ENCODE data around the gene WNT16.

The WNT16 gene

DNA sequence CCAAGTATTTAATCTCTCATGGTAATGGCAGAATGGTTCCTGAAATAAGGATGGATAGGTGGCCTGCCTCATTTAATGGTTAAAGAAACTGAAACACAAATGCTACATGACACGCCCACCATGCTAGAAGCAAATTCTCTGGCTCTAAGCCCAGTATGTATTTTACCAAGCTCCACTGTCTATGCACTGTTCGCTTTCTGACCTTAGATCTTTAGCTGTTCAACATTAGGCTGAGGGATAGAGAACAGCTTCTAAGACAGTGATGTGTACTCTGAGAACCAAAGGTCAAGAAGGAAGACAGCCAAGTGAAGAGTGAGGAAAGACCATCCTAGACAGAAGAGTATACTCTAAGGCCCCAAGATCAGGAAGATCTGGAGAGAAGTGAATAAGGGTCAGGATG is 40.7 kb downstream of the WNT16 start:
- Histone ChIP-seq H3K27me3 (replicated peaks; ENCODE audit: insufficient read depth, low read length) (no peaks in the 10 kb centered on the region), H3K36me3 (replicated peaks; ENCODE audit: insufficient read depth, low read length) (peaks cover 5% of the 10 kb centered on the region), H3K79me2 (ENCODE audit: low read length) (peaks cover 75% of the 10 kb centered on the region), H3K9me2 (replicated peaks; ENCODE audit: insufficient read depth, low read length) (no peaks in the 10 kb centered on the region), H4K20me1 (ENCODE audit: insufficient read depth, low read length) (no peaks in the 10 kb centered on the region), H3K4me2 (ENCODE audit: low read depth, low read length) (peak overlapping the region; percentile 10), H3K27ac (ENCODE audit: low read length) (peak overlapping the region; percentile 26; the same call in 1 of the 2 replicates), H3K9me3 (replicated peaks; ENCODE audit: insufficient read depth, low read length) (no peaks in the 10 kb centered on the region), H3K4me1 (ENCODE audit: low read length) (peaks cover 48% of the 10 kb centered on the region), H3K4me3 (ENCODE audit: low read length) (no peak overlapping the region), H3F3A (ENCODE audit: insufficient read depth, low read length) (peaks cover 31% of the 10 kb centered on the region), H3K9ac (ENCODE audit: low read length) (no peak overlapping the region), H2AFZ (ENCODE audit: low read length) (no peak overlapping the region)
- peak; percentile 67 for DNase-seq
- TF ChIP-seq, protein P1, sequence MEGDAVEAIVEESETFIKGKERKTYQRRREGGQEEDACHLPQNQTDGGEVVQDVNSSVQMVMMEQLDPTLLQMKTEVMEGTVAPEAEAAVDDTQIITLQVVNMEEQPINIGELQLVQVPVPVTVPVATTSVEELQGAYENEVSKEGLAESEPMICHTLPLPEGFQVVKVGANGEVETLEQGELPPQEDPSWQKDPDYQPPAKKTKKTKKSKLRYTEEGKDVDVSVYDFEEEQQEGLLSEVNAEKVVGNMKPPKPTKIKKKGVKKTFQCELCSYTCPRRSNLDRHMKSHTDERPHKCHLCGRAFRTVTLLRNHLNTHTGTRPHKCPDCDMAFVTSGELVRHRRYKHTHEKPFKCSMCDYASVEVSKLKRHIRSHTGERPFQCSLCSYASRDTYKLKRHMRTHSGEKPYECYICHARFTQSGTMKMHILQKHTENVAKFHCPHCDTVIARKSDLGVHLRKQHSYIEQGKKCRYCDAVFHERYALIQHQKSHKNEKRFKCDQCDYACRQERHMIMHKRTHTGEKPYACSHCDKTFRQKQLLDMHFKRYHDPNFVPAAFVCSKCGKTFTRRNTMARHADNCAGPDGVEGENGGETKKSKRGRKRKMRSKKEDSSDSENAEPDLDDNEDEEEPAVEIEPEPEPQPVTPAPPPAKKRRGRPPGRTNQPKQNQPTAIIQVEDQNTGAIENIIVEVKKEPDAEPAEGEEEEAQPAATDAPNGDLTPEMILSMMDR (IDR thresholded peaks at IDR 0.05; ENCODE audit: low read length): no peak
- TF ChIP-seq EZH2 (optimal IDR thresholded peaks at IDR 0.05; ENCODE audit: low read depth, low read length) (no peak), EZH2phosphoT487 (IDR thresholded peaks at IDR 0.05; ENCODE audit: low read length) (no peak)

DNA sequence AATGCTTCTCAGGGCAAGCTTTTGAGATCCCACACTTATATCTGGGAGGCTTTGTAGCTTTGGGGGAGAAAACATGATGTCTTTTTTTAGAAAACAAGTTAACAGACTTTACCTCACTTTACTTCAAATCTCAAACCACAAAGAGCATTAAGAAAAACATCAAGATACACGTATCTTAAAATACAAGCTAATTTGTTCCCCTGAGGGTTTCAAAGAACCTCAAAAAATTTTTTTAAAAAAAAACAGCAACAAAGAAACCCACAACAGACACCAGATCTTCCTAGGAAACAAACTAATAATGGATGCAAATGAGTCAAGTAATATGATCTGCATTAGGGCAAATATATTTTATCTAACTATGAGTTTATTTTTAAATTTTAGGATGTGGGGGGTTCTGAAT is 42.6 kb downstream of the WNT16 start:
- H3K9ac ChIP-seq (ENCODE audit: low read length): no peak overlapping the region
- no peak overlapping the region for H2AFZ ChIP-seq (ENCODE audit: low read length)
- H3F3A ChIP-seq (ENCODE audit: insufficient read depth, low read length): peaks cover 39% of the 10 kb centered on the region
- no peak for DNase-seq
- no peak overlapping the region for H3K4me3 ChIP-seq (ENCODE audit: low read length)
- H4K20me1 ChIP-seq (ENCODE audit: insufficient read depth, low read length): no peaks in the 10 kb centered on the region
- H3K4me1 ChIP-seq (ENCODE audit: low read length): peaks cover 52% of the 10 kb centered on the region
- peak overlapping the region; percentile 91; the same call in 1 of the 2 replicates for H3K4me2 ChIP-seq (ENCODE audit: low read depth, low read length)
- peak overlapping the region; percentile 85; the same call in 1 of the 2 replicates for H3K27ac ChIP-seq (ENCODE audit: low read length)
- TF ChIP-seq EZH2 (optimal IDR thresholded peaks at IDR 0.05; ENCODE audit: low read depth, low read length): no peak
- peaks cover 66% of the 10 kb centered on the region for H3K79me2 ChIP-seq (ENCODE audit: low read length)
- H3K9me3 ChIP-seq (replicated peaks; ENCODE audit: insufficient read depth, low read length): no peaks in the 10 kb centered on the region
- H3K36me3 ChIP-seq (replicated peaks; ENCODE audit: insufficient read depth, low read length): peaks cover 6% of the 10 kb centered on the region
- no peaks in the 10 kb centered on the region for H3K9me2 ChIP-seq (replicated peaks; ENCODE audit: insufficient read depth, low read length)
- H3K27me3 ChIP-seq (replicated peaks; ENCODE audit: insufficient read depth, low read length): no peaks in the 10 kb centered on the region

DNA sequence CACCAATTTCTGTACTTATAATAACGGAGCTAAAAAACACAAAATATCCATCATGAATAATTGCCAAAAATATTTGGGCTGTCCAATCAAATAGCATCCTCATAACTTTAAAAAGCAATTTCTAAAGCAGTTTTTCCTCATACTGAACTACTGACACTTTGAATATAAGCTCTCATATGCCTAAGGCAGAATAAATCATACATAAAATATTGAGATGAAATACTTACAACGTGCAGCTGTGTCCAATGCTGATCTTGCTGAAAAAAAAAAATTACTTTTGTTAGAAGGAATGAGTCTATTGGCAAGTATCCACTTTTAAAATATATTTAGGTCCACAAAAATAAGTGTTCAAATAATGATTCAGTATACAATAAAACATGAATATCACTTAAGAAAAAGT is 43.1 kb downstream of the WNT16 start:
- Histone ChIP-seq H3K4me1 (ENCODE audit: low read length) (peaks cover 52% of the 10 kb centered on the region), H3K9me2 (replicated peaks; ENCODE audit: insufficient read depth, low read length) (no peaks in the 10 kb centered on the region), H3K4me3 (ENCODE audit: low read length) (peak overlapping the region; percentile 6; the same call in 1 of the 2 replicates), H3K9me3 (replicated peaks; ENCODE audit: insufficient read depth, low read length) (no peaks in the 10 kb centered on the region), H3K4me2 (ENCODE audit: low read depth, low read length) (peak overlapping the region; percentile 91), H3F3A (ENCODE audit: insufficient read depth, low read length) (peaks cover 39% of the 10 kb centered on the region), H4K20me1 (ENCODE audit: insufficient read depth, low read length) (no peaks in the 10 kb centered on the region), H2AFZ (ENCODE audit: low read length) (no peak overlapping the region), H3K27ac (ENCODE audit: low read length) (peak overlapping the region; percentile 85; the same call in 1 of the 2 replicates), H3K9ac (ENCODE audit: low read length) (no peak overlapping the region), H3K36me3 (replicated peaks; ENCODE audit: insufficient read depth, low read length) (peaks cover 11% of the 10 kb centered on the region), H3K27me3 (replicated peaks; ENCODE audit: insufficient read depth, low read length) (no peaks in the 10 kb centered on the region), H3K79me2 (ENCODE audit: low read length) (peaks cover 62% of the 10 kb centered on the region)
- DNase-seq: no peak
- TF ChIP-seq EZH2 (optimal IDR thresholded peaks at IDR 0.05; ENCODE audit: low read depth, low read length) (no peak), EZH2phosphoT487 (IDR thresholded peaks at IDR 0.05; ENCODE audit: low read length) (no peak)
- TF ChIP-seq, protein P1 (IDR thresholded peaks at IDR 0.05; ENCODE audit: low read length): no peak

DNA sequence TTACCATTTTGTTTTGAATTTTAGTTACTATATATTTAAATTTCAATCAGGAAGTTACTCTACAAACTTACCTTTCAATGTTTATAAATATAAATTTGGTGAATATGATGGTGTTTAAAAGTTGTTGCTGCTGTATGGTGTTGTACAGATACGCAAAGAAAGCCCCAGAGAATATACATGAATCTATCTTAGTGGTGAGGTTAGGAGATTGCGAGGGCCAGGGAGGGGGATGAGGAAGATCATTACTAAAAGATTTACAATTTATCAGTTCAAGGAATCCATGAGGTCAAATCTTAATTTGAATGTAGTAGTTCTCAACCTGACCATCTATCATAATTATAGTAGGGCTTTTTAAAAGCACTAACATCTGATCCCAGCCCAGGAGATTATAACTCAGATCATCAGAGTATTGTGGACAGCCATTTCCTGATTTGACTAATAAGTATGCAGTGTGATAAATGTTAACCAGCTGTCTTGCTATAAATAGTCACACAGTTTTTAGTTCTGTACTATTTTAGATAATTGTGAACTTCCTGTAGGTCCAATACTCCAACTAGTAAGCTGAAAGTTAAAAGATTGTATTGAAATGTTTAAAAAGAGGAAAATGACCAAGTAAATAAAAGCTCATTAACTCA is 43.7 kb downstream of the WNT16 start:
- H3K27ac ChIP-seq (ENCODE audit: low read length): peak overlapping the region; percentile 85
- no peaks in the 10 kb centered on the region for H3K9me2 ChIP-seq (replicated peaks; ENCODE audit: insufficient read depth, low read length)
- H3K27me3 ChIP-seq (replicated peaks; ENCODE audit: insufficient read depth, low read length): no peaks in the 10 kb centered on the region
- H4K20me1 ChIP-seq (ENCODE audit: insufficient read depth, low read length): no peaks in the 10 kb centered on the region
- H3K9ac ChIP-seq (ENCODE audit: low read length): peak overlapping the region; percentile 43; the same call in 1 of the 2 replicates
- H3K9me3 ChIP-seq (replicated peaks; ENCODE audit: insufficient read depth, low read length): no peaks in the 10 kb centered on the region
- peak overlapping the region; percentile 91 for H3K4me2 ChIP-seq (ENCODE audit: low read depth, low read length)
- peaks cover 52% of the 10 kb centered on the region for H3K4me1 ChIP-seq (ENCODE audit: low read length)
- peak; percentile 81 for DNase-seq
- H3K79me2 ChIP-seq (ENCODE audit: low read length): peaks cover 57% of the 10 kb centered on the region
- peaks cover 15% of the 10 kb centered on the region for H3K36me3 ChIP-seq (replicated peaks; ENCODE audit: insufficient read depth, low read length)
- TF ChIP-seq EZH2phosphoT487 (IDR thresholded peaks at IDR 0.05; ENCODE audit: low read length): no peak
- TF ChIP-seq, protein P1 (IDR thresholded peaks at IDR 0.05; ENCODE audit: low read length): no peak
- no peak for TF ChIP-seq EZH2 (optimal IDR thresholded peaks at IDR 0.05; ENCODE audit: low read depth, low read length)
- H2AFZ ChIP-seq (ENCODE audit: low read length): peak overlapping the region; percentile 32; the same call in 1 of the 2 replicates
- peak overlapping the region; percentile 6 for H3K4me3 ChIP-seq (ENCODE audit: low read length)
- peaks cover 39% of the 10 kb centered on the region for H3F3A ChIP-seq (ENCODE audit: insufficient read depth, low read length)
